Measurements from ENCODE around the gene TMEM138.

The TMEM138 gene

GRCh38 chr11:61361741-61362541, at the start of gene TMEM138, which contains the start of gene CYB561A3:
TSS of gene TMEM138 (plus strand) at chr11:61362374. CDS start at chr11:61364391, 2,017 bp downstream.
TSS of gene CYB561A3 (minus strand) at chr11:61361882. CDS start at chr11:61356713, 5,169 bp downstream.
- TF ChIP-seq NFRKB (IDR thresholded peaks at IDR 0.05) (peak; percentile 95), PKNOX1 (IDR thresholded peaks at IDR 0.05) (peak; percentile 93), LEF1 (IDR thresholded peaks at IDR 0.05; ENCODE audit: borderline replicate concordance) (no peak), L3MBTL2 (conservative IDR thresholded peaks at IDR 0.05) (peak; percentile 98), ELF4 (IDR thresholded peaks at IDR 0.05) (peak; percentile 76; the same call in 1 of the 2 replicates), BHLHE40 (IDR thresholded peaks at IDR 0.05; ENCODE audit: borderline replicate concordance) (no peak)
- DNase-seq (ENCODE audit: extremely low spot score), result peak; percentile 91
- ChIA-PET POLR2A (interaction anchor here (0.7 to 5.0 kb wide), 19 partner anchors 9 to 205 kb away, joined by 3 to 103 read pairs (median 6); partner anchors contain the start of genes CPSF7, DDB1, SDHAF2 and TKFC), CTCF (interaction anchor here (0.9 to 3.5 kb wide), 3 partner anchors 23 to 28 kb away, joined by 3 to 26 read pairs (median 16); no protein-coding TSS in a partner anchor)

- no peak for DNase-seq (ENCODE audit: extremely low spot score)
- CTCF ChIA-PET, result no interaction called here
- POLR2A ChIA-PET, result no interaction called here
- no peak for TF ChIP-seq L3MBTL2 (conservative IDR thresholded peaks at IDR 0.05)
- no peak for TF ChIP-seq ZNF384 (IDR thresholded peaks at IDR 0.05)
- no peak for TF ChIP-seq TARDBP (IDR thresholded peaks at IDR 0.05)
- no peak for TF ChIP-seq PKNOX1 (IDR thresholded peaks at IDR 0.05)
- TF ChIP-seq ARNT (IDR thresholded peaks at IDR 0.05), result no peak
- no peak for TF ChIP-seq FOXA1 (IDR thresholded peaks at IDR 0.05)
- no peak for TF ChIP-seq SUZ12 (IDR thresholded peaks at IDR 0.05)
- no peak for TF ChIP-seq FOXK2 (IDR thresholded peaks at IDR 0.05)
- TF ChIP-seq BHLHE40 (IDR thresholded peaks at IDR 0.05; ENCODE audit: borderline replicate concordance), result no peak
- TF ChIP-seq SP1 (IDR thresholded peaks at IDR 0.05), result no peak
Observed at GRCh38 chr11:61315260-61315659, 46.9 kb upstream of the TMEM138 start.

GRCh38 chr11:61325649-61326414, 36.3 kb upstream of the TMEM138 start:
- TF ChIP-seq ZNF384 (IDR thresholded peaks at IDR 0.05), result no peak
- TF ChIP-seq FOXA1 (IDR thresholded peaks at IDR 0.05), result no peak
- TF ChIP-seq FOXM1 (IDR thresholded peaks at IDR 0.05; ENCODE audit: borderline replicate concordance), result no peak
- no peak for TF ChIP-seq BHLHE40 (IDR thresholded peaks at IDR 0.05; ENCODE audit: borderline replicate concordance)
- TF ChIP-seq ARNT (IDR thresholded peaks at IDR 0.05), result no peak
- TF ChIP-seq L3MBTL2 (conservative IDR thresholded peaks at IDR 0.05), result no peak
- TF ChIP-seq PKNOX1 (IDR thresholded peaks at IDR 0.05), result no peak
- TF ChIP-seq ELF4 (IDR thresholded peaks at IDR 0.05), result no peak
- TF ChIP-seq SUZ12 (IDR thresholded peaks at IDR 0.05), result no peak
- POLR2A ChIA-PET, result interaction anchor here (2.0 kb wide), 1 partner anchor 36 kb away, joined by 10 read pairs; the partner anchor contains the start of genes CYB561A3 and TMEM138
- no peak for DNase-seq (ENCODE audit: extremely low spot score)
- CTCF ChIA-PET, result no interaction called here

- ChIA-PET CTCF (interaction anchor here (0.7 to 1.3 kb wide), 2 partner anchors 9 to 108 kb away, joined by 3 read pairs; no protein-coding TSS in a partner anchor), POLR2A (interaction anchor here (0.8 to 2.0 kb wide), 2 partner anchors 8 to 34 kb away, joined by 4 to 10 read pairs; partner anchors contain the start of genes CYB561A3 and TMEM138)
- TF ChIP-seq ELF4 (IDR thresholded peaks at IDR 0.05) (no peak), ARNT (IDR thresholded peaks at IDR 0.05) (no peak)
- no peak for DNase-seq (ENCODE audit: extremely low spot score)
Observed at GRCh38 chr11:61327669-61328071, 34.5 kb upstream of the TMEM138 start.

- POLR2A ChIA-PET, result no interaction called here
- DNase-seq (ENCODE audit: extremely low spot score), result no peak
- TF ChIP-seq FOXK2 (IDR thresholded peaks at IDR 0.05), result no peak
- TF ChIP-seq ZNF384 (IDR thresholded peaks at IDR 0.05), result no peak
- TF ChIP-seq BHLHE40 (IDR thresholded peaks at IDR 0.05; ENCODE audit: borderline replicate concordance), result no peak
- no peak for TF ChIP-seq NFRKB (IDR thresholded peaks at IDR 0.05)
- no peak for TF ChIP-seq HDGF (IDR thresholded peaks at IDR 0.05; ENCODE audit: borderline replicate concordance)
- no peak for TF ChIP-seq ARNT (IDR thresholded peaks at IDR 0.05)
- no peak for TF ChIP-seq L3MBTL2 (conservative IDR thresholded peaks at IDR 0.05)
- TF ChIP-seq SP1 (IDR thresholded peaks at IDR 0.05), result no peak
- no peak for TF ChIP-seq ELF4 (IDR thresholded peaks at IDR 0.05)
- TF ChIP-seq LEF1 (IDR thresholded peaks at IDR 0.05; ENCODE audit: borderline replicate concordance), result no peak
- no peak for TF ChIP-seq FOXM1 (IDR thresholded peaks at IDR 0.05; ENCODE audit: borderline replicate concordance)
- no peak for TF ChIP-seq FOXA1 (IDR thresholded peaks at IDR 0.05)
- no peak for TF ChIP-seq PKNOX1 (IDR thresholded peaks at IDR 0.05)
- no peak for TF ChIP-seq SUZ12 (IDR thresholded peaks at IDR 0.05)
- TF ChIP-seq TARDBP (IDR thresholded peaks at IDR 0.05), result no peak
- no peak for TF ChIP-seq CTBP1 (IDR thresholded peaks at IDR 0.05; ENCODE audit: borderline replicate concordance)
- CTCF ChIA-PET, result interaction anchor here (1.3 kb wide), 1 partner anchor 107 kb away, joined by 3 read pairs; no protein-coding TSS in a partner anchor
Observed at GRCh38 chr11:61328351-61328750, 33.8 kb upstream of the TMEM138 start.
